Forelimb muscle (tissue), 1 donor: ENCODE results near the gene EIF4ENIF1. TPM values are rescaled to one million over a fixed set of nuclear protein-coding genes. Genes with fewer than 3 reads are reported as not detected.
A peak's percentile ranks its signal among the peaks of the same experiment; 100 is the strongest.
"Not testable (repeated sequence)": the region's sequence is repeated elsewhere in the genome, so short reads cannot be mapped to it uniquely, and the experiment has no call there.

Source experiments
- DNase-seq: peaks from one replicate; pipeline ENCODE4 v3.0.0-alpha.2; 2013; ENCODE audit warnings: low read depth
- polyA plus RNA-seq: library from polyadenylated mRNA; unstranded; fragments of 120-200 nt; gene quantifications from one replicate; pipeline ENCODE4 v1.2.1, GENCODE V29; 2013; ENCODE audit not compliant: insufficient read length

Gene EIF4ENIF1, protein sequence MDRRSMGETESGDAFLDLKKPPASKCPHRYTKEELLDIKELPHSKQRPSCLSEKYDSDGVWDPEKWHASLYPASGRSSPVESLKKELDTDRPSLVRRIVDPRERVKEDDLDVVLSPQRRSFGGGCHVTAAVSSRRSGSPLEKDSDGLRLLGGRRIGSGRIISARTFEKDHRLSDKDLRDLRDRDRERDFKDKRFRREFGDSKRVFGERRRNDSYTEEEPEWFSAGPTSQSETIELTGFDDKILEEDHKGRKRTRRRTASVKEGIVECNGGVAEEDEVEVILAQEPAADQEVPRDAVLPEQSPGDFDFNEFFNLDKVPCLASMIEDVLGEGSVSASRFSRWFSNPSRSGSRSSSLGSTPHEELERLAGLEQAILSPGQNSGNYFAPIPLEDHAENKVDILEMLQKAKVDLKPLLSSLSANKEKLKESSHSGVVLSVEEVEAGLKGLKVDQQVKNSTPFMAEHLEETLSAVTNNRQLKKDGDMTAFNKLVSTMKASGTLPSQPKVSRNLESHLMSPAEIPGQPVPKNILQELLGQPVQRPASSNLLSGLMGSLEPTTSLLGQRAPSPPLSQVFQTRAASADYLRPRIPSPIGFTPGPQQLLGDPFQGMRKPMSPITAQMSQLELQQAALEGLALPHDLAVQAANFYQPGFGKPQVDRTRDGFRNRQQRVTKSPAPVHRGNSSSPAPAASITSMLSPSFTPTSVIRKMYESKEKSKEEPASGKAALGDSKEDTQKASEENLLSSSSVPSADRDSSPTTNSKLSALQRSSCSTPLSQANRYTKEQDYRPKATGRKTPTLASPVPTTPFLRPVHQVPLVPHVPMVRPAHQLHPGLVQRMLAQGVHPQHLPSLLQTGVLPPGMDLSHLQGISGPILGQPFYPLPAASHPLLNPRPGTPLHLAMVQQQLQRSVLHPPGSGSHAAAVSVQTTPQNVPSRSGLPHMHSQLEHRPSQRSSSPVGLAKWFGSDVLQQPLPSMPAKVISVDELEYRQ
- 28.7 TPM for polyA plus RNA-seq

DNA sequence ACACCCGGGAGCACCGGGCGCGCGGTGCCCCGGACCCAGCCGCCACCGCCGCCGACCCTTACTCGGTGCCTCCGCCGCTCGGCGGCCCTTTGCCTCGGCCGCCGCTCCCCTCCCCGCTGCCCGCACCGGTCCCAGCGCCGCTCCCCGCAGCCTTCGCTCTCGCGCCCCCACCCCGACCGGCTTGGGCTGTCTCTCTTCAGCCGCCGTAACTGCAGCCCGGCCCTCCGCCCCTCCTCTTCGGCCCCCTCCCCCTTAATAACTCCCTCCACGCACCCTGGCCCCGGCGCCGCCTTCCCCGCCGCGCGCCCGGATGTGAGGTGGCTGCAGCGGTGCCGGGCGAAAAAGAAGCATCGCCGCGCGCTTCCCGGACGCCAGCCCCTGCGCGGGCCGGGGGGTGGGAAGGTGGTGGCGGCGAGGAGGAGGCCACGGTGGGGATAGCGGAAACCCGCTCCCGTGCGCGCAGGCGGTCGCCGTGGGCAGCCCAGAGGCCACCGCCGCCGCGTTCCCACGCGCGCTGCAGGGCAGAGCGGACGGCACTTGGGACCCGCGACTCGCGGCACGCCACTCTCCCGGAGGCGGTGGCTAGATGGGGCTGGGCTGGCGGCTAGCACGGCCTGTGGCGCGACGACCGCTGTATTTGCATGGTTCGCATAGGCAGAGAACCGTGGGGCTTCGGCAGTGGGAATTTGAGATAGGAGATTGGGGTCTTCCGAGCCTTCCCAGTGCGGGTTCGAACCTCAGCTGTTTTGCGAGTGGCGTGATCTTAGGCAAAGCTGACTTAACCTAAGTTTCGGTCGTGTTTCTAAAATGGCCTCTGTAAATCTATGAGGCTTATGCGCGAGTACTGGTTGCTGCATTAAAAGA, at the start of gene EIF4ENIF1:
EIF4ENIF1 (minus strand) TSS at position 211 of the 864 bp plus-strand sequence. CDS start 1,124 bp downstream, outside the sequence.
- DNase-seq: no peak

DNA sequence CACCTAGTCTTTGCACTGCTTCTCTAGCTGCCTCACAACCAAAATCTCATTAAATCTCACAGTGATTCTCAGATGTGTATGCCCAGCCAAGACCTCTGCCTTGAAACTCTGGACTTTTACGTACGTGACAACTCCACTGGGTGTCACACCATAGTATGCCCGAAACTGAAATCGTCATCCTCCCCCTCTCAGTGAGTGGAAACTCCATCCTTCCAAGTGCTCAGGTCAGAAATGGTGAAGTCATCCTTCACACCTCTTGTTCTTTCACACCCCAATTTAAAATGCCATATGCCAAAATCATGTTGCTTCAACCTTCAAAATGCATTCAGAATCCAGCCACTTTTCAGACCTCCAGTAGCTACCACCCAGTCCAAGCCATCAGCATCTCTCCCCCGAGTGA, 49.2 kb upstream of the EIF4ENIF1 start:
- DNase-seq: no peak

GRCh38 chr22:31537019-31537535, 47.4 kb upstream of the EIF4ENIF1 start:
- no peak for DNase-seq

GRCh38 chr22:31533374-31533773, 43.7 kb upstream of the EIF4ENIF1 start:
- DNase-seq: no peak

GRCh38 chr22:31532060-31532459, 42.4 kb upstream of the EIF4ENIF1 start:
- no peak for DNase-seq

DNA sequence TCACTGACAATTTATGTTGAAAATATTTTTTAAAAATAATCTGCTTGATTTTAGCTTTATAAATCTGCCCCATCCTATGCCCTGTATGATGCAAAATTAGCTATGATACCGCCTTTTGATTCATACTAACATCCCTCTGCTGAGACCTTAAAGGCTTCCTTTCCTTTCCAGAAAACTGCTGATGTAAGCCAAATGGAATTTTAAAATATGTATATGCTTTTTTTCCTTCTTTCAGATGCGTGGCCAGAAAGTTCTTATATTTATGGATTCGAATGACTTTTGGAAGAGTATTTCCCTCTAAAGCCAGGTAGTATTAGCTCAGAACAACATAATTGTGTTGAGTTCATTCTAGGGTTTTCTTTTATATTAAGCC, 41.2 kb upstream of the EIF4ENIF1 start:
- DNase-seq: peak; percentile 40

DNA sequence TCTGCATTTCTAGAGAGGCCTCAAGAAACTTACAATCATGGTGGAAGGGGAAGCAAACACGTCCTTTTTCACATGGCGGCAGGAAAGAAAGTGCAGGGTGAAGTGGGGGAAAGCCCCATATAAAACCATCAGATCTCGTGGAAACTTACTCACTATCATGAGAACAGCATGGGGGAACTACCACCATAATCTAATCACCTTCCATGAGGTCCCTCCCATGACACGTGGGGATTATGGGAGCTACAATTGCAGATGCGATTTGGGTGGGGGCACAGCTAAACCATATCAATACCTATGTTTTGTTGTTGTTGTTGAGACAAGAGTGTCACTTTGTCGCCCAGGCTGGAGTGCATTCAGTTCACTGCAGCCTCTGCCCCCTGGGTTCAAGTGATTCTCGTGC, 36.6 kb upstream of the EIF4ENIF1 start:
- DNase-seq: no peak

DNA sequence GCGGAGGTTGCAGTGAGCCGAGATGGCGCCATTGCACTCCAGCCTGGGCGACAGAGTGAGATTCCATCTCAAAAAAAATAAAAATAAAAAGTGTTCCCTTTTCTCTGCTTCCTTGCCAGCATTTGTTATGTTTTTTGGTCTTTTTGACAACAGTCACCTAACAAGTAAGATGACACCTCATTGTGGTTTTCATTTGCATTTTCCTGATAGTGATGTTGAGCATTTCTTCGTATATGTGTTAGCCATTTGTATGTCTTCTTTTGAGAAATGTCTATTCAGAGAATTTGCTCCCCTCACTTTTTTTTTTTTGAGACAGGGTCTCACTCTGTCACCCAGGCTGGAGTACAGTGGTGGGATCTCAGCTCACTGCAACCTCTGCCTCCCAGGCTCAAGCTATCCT, 34.5 kb upstream of the EIF4ENIF1 start:
- DNase-seq: not testable (repeated sequence)

DNA sequence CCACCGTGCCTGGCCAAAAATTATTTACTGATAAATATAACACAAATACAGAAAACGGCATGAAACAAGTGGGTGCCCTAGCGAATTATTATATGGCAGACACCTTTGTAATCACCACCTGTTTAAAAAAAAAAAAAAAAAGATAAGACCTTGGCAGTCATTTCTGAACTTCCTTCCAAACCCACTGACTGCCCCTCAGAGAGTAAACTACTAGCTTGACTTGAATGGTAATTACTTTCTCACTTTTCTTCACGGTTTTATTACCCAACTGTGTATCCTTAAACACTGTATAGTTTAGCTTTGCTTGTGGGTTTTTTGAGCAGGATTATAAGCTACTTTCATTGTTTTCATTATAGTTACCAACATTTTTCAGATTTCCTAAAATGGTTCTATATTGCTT, 30.4 kb upstream of the EIF4ENIF1 start:
- no peak for DNase-seq

GRCh38 chr22:31509061-31509762, 19.6 kb upstream of the EIF4ENIF1 start:
- DNase-seq: no peak

GRCh38 chr22:31508536-31508935, 18.9 kb upstream of the EIF4ENIF1 start:
- no peak for DNase-seq

GRCh38 chr22:31507517-31507916, 17.9 kb upstream of the EIF4ENIF1 start:
- DNase-seq: not testable (repeated sequence)

GRCh38 chr22:31504282-31504681, 14.6 kb upstream of the EIF4ENIF1 start:
- DNase-seq: no peak

DNA sequence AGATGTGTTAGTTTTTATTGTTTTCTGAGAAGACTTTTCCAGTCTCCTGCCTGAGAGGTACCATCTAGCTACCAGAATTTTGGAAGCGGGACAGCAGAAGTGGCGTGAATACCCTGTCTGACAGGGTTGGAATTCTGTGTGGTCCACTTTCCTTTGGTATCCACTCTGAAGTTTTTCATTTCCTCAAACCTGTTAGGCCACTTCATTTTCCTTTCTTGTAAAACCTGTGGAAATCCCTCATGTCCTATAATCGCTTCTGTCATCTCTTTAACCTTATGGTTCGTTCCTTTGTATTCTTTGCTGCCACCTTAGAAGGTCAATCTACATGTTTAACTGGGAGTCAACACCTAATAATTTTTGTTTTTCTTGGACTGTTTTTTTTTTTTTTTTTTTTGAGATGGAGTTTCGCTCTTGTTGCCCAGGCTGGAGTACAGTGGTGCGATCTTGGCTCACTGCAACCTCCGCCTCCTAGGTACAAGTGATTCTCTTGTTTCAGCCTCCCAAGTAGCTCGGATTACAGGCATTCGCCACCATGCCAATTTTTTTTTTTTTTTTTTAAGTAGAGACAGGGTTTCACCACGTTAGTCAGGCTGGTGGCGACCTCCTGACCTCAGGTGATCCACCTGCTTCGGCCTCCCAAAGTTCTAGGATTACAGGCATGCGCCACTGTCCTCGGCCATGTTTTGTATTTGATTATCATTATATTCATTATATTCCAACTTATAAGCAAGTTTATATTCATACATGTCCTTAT, 13.7 kb upstream of the EIF4ENIF1 start:
- no peak for DNase-seq

- DNase-seq: no peak
Observed at GRCh38 chr22:31501738-31502137, 12.1 kb upstream of the EIF4ENIF1 start.

GRCh38 chr22:31497148-31497938, 7.7 kb upstream of the EIF4ENIF1 start:
- no peak for DNase-seq

- no peak for DNase-seq
Observed at GRCh38 chr22:31496735-31497146, 7.1 kb upstream of the EIF4ENIF1 start.

- peak; percentile 59 for DNase-seq
Observed at GRCh38 chr22:31496007-31496734, 6.5 kb upstream of the EIF4ENIF1 start, which contains the start of gene SFI1. TSS of gene SFI1 (plus strand) at chr22:31496536. CDS start at chr22:31508285, 11,749 bp downstream.
